ENCODE data around the gene SH3GLB1.
"Not testable (repeated sequence)": the region's sequence is repeated elsewhere in the genome, so short reads cannot be mapped to it uniquely, and the experiment has no call there.

Gene SH3GLB1

DNA sequence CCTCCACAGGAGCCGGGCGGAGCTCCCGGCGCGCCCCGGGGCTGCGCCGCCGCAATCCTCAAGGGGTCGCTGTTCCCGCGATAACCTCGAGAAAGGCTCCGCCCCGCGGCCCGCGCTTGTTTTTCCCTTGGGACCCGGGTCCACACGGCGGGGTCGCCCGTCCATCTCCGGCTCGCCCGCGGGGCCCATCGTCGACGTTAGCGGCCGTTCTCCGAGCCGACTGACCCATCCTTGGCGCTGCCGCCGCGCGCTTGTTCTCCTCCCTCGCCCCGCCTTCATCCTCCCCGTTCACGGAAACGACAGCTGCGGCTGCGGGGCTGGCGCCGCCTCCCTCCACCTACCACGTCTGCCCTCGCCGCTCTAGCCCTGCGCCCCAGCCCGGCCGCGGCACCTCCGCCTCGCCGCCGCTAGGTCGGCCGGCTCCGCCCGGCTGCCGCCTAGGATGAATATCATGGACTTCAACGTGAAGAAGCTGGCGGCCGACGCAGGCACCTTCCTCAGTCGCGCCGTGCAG is at the start of gene SH3GLB1:
TSS of gene SH3GLB1 (plus strand) at position 119 of the 514 bp plus-strand sequence. CDS start at position 443, 324 bp downstream.
- Histone ChIP-seq H3K27me3 (ENCODE audit: insufficient read depth, low read length) (no peaks in the 10 kb centered on the region; the same call in 1 of the 2 replicates), H3K4me1 (ENCODE audit: insufficient read depth, low read length) (0 out of 2 replicates have a peak, but pooled peaks cover 8% of the 10 kb centered on the region), H3K4me3 (ENCODE audit: low read length) (peak within 1 kb of the TSS; percentile 96), H3K9me3 (ENCODE audit: insufficient read depth, low read depth, low read length) (no peaks in the 10 kb centered on the region), H3K36me3 (ENCODE audit: insufficient read depth, low read depth, low read length) (no peaks in the 10 kb centered on the region), H3K27ac (ENCODE audit: low read length) (peak within 1 kb of the TSS; percentile 68), H3K9ac (ENCODE audit: low read depth, low read length) (peak within 1 kb of the TSS; percentile 90)

- H3K36me3 ChIP-seq (ENCODE audit: insufficient read depth, low read depth, low read length); H3K4me3 ChIP-seq (ENCODE audit: low read length); H3K27me3 ChIP-seq (ENCODE audit: insufficient read depth, low read length); H3K9ac ChIP-seq (ENCODE audit: low read depth, low read length); H3K9me3 ChIP-seq (ENCODE audit: insufficient read depth, low read depth, low read length); H3K27ac ChIP-seq (ENCODE audit: low read length); H3K4me1 ChIP-seq (ENCODE audit: insufficient read depth, low read length): not testable (repeated sequence)
Observed at GRCh38 chr1:86658381-86658780, 46.0 kb upstream of the SH3GLB1 start.

DNA sequence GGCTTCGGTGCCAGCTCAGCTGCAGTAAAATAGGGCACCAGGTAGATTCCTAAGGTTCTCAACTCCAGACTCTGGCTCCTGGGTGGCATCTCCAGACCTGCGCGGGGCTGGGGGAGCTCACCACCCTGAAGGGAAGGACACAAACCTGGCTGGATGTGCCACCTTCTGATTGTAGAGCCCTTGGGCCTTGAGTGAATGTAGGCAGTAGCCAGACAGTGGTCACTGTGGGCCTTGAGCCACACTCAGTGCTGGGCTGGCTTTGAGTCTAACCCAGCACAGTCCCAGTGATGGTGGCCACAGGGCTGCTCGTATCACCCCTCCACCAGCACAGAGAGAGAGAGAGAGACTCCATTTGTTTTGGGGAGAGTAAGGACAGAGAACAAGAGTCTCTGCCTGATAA is 38.0 kb upstream of the SH3GLB1 start:
- Histone ChIP-seq H3K4me1 (ENCODE audit: insufficient read depth, low read length) (no peaks in the 10 kb centered on the region), H3K27ac (ENCODE audit: low read length) (no peak overlapping the region), H3K36me3 (ENCODE audit: insufficient read depth, low read depth, low read length) (no peaks in the 10 kb centered on the region), H3K9ac (ENCODE audit: low read depth, low read length) (no peak overlapping the region), H3K27me3 (ENCODE audit: insufficient read depth, low read length) (no peaks in the 10 kb centered on the region), H3K4me3 (ENCODE audit: low read length) (no peak overlapping the region), H3K9me3 (ENCODE audit: insufficient read depth, low read depth, low read length) (no peaks in the 10 kb centered on the region)

DNA sequence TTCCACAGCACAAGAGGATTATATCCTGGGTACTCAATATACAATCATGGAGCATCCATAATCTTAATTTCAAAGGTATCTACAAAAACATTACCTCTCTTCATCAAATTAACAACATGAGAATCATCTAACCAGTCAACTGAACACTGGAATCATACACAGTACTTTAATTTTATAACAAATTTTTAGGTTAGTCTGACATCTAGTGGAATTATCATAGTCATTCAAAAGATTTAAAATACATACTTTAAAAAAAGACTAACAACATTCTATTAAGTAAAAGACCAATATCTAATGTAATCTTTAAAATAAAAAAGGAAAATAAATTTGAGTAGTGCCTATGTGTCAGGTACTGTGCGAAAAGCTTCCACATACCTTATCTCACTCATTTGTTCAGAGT is 16.8 kb upstream of the SH3GLB1 start:
- H3K9me3 ChIP-seq (ENCODE audit: insufficient read depth, low read depth, low read length), result no peaks in the 10 kb centered on the region
- H3K4me3 ChIP-seq (ENCODE audit: low read length), result no peak overlapping the region
- no peak overlapping the region for H3K9ac ChIP-seq (ENCODE audit: low read depth, low read length)
- no peak overlapping the region for H3K27ac ChIP-seq (ENCODE audit: low read length)
- no peaks in the 10 kb centered on the region for H3K4me1 ChIP-seq (ENCODE audit: insufficient read depth, low read length)
- H3K36me3 ChIP-seq (ENCODE audit: insufficient read depth, low read depth, low read length), result no peaks in the 10 kb centered on the region
- H3K27me3 ChIP-seq (ENCODE audit: insufficient read depth, low read length), result no peaks in the 10 kb centered on the region

DNA sequence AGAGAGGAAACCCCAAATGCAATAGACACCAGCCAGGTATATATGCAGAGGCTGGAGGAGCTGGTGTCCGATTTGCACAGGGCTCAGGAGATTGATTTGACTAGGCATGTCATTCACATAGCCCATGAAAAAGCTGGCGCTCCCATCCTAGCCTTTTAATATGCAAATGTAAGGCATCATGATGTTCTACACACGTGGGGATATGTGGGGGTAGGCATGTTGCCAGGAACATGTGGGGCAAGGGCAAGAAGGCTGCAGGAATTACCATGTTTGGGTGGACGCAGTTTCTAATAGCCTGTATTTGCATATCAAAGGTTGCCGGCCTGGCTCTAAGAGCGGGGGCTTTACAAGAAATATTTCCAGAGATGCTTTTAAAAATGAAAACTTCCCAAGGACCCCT is 11.7 kb upstream of the SH3GLB1 start:
- Histone ChIP-seq H3K36me3 (ENCODE audit: insufficient read depth, low read depth, low read length) (no peaks in the 10 kb centered on the region), H3K27me3 (ENCODE audit: insufficient read depth, low read length) (no peaks in the 10 kb centered on the region), H3K27ac (ENCODE audit: low read length) (no peak overlapping the region), H3K9ac (ENCODE audit: low read depth, low read length) (no peak overlapping the region), H3K4me1 (ENCODE audit: insufficient read depth, low read length) (peaks cover 3% of the 10 kb centered on the region; the same call in 1 of the 2 replicates), H3K4me3 (ENCODE audit: low read length) (no peak overlapping the region), H3K9me3 (ENCODE audit: insufficient read depth, low read depth, low read length) (no peaks in the 10 kb centered on the region)

DNA sequence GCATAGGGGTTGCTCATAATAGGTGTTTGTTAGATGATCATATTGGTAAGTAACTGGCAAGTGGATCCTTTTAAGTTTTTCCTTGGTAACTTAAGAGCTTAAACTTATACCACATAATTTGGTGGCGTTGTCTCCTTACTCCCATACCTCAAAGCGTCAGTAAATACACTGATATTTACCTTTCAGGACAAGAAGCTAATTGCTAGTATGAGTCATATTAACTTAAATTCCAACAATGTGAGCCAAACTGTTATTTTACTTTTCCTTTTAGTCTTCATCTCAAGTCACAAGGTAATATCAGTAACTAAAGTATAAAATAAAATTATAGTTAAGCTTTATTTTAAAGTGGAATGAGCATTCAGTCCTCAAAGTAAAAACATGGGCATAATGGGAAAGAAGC is 9.0 kb upstream of the SH3GLB1 start:
- Histone ChIP-seq H3K27me3 (ENCODE audit: insufficient read depth, low read length) (no peaks in the 10 kb centered on the region), H3K27ac (ENCODE audit: low read length) (no peak overlapping the region), H3K4me3 (ENCODE audit: low read length) (no peak overlapping the region), H3K36me3 (ENCODE audit: insufficient read depth, low read depth, low read length) (no peaks in the 10 kb centered on the region), H3K9ac (ENCODE audit: low read depth, low read length) (no peak overlapping the region), H3K4me1 (ENCODE audit: insufficient read depth, low read length) (peaks cover 3% of the 10 kb centered on the region; the same call in 1 of the 2 replicates), H3K9me3 (ENCODE audit: insufficient read depth, low read depth, low read length) (no peaks in the 10 kb centered on the region)

GRCh38 chr1:86696522-86696921 is 7.9 kb upstream of the SH3GLB1 start:
- Histone ChIP-seq H3K27ac (ENCODE audit: low read length) (no peak overlapping the region), H3K9ac (ENCODE audit: low read depth, low read length) (no peak overlapping the region)

DNA sequence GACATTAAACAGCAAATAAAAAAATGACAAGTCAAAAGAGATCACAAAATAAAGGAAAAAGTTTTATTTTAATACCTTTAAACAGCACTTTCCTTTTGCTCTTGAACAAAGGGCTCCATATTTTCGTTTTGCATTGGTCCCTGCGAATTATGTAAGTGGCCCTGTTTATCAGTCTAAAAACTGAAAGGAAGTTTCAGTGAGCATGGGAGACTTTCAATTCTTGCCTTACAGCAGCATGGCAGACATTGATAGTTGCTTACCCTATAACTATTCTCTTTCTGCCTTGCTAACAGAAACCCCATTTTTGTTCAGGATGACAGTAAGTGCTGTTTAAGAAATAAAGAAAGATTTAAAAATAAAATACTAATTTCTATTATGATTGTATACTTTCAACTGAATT is 5.2 kb upstream of the SH3GLB1 start:
- no peaks in the 10 kb centered on the region for H3K36me3 ChIP-seq (ENCODE audit: insufficient read depth, low read depth, low read length)
- H3K4me1 ChIP-seq (ENCODE audit: insufficient read depth, low read length), result peaks cover 7% of the 10 kb centered on the region; the same call in 1 of the 2 replicates
- no peak overlapping the region for H3K4me3 ChIP-seq (ENCODE audit: low read length)
- H3K9me3 ChIP-seq (ENCODE audit: insufficient read depth, low read depth, low read length), result no peaks in the 10 kb centered on the region
- H3K27me3 ChIP-seq (ENCODE audit: insufficient read depth, low read length), result no peaks in the 10 kb centered on the region; the same call in 1 of the 2 replicates
- H3K27ac ChIP-seq (ENCODE audit: low read length), result no peak overlapping the region
- no peak overlapping the region for H3K9ac ChIP-seq (ENCODE audit: low read depth, low read length)

More at GRCh38 chr1:86696522-86696921, 7.9 kb upstream of the SH3GLB1 start:
- Histone ChIP-seq H3K4me3 (ENCODE audit: low read length) (no peak overlapping the region), H3K9me3 (ENCODE audit: insufficient read depth, low read depth, low read length) (no peaks in the 10 kb centered on the region), H3K27me3 (ENCODE audit: insufficient read depth, low read length) (no peaks in the 10 kb centered on the region), H3K36me3 (ENCODE audit: insufficient read depth, low read depth, low read length) (no peaks in the 10 kb centered on the region), H3K4me1 (ENCODE audit: insufficient read depth, low read length) (peaks cover 3% of the 10 kb centered on the region; the same call in 1 of the 2 replicates)

- no peak overlapping the region for H3K9ac ChIP-seq (ENCODE audit: low read depth, low read length)
- H3K9me3 ChIP-seq (ENCODE audit: insufficient read depth, low read depth, low read length), result no peaks in the 10 kb centered on the region
- no peak overlapping the region for H3K27ac ChIP-seq (ENCODE audit: low read length)
Observed at GRCh38 chr1:86701731-86702130, 2.6 kb upstream of the SH3GLB1 start.

GRCh38 chr1:86702954-86703494 is 1.4 kb upstream of the SH3GLB1 start:
- not testable (repeated sequence) for H3K9ac ChIP-seq (ENCODE audit: low read depth, low read length); H3K4me1 ChIP-seq (ENCODE audit: insufficient read depth, low read length); H3K27me3 ChIP-seq (ENCODE audit: insufficient read depth, low read length); H3K4me3 ChIP-seq (ENCODE audit: low read length); H3K27ac ChIP-seq (ENCODE audit: low read length); H3K36me3 ChIP-seq (ENCODE audit: insufficient read depth, low read depth, low read length); H3K9me3 ChIP-seq (ENCODE audit: insufficient read depth, low read depth, low read length)

More at GRCh38 chr1:86701731-86702130, 2.6 kb upstream of the SH3GLB1 start:
- 0 out of 2 replicates have a peak, but pooled peaks cover 8% of the 10 kb centered on the region for H3K4me1 ChIP-seq (ENCODE audit: insufficient read depth, low read length)
- no peaks in the 10 kb centered on the region; the same call in 1 of the 2 replicates for H3K27me3 ChIP-seq (ENCODE audit: insufficient read depth, low read length)
- H3K4me3 ChIP-seq (ENCODE audit: low read length), result no peak overlapping the region
- H3K36me3 ChIP-seq (ENCODE audit: insufficient read depth, low read depth, low read length), result no peaks in the 10 kb centered on the region

DNA sequence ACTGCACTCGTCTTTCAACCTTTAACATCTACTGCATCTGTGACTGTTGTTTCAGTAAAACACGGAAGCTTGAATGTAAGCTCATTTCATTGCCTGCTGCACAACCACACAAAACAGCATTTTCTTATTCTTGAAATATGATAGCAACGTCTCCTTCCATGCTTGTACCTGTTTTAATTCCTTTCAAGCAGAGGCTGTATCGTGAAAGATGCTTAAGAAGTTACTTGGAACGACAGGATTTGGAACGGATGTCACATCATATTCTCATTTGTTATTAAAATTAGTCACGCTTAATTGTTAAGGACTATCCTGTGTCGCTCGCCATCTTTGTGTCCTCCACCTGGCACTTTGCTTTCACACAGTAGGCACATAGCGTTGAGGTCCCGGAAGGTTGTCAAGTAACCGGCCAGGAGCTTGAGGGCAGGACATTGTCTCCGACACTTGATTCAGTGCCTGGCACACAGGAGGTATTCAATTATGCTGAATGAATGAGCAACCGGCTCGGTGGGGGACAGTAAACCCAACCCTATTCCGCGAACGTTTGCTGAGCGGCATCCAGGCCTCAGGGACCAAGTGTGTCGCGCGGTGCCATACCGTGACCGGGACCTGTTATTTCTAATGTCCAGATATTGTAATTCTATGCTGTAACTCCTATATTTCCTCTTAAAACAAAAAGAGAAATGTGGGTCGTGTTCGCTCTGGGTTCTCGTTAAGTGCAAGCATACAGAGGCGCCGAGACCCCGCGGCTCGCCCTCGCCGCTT is 499 bp upstream of the SH3GLB1 start:
- Histone ChIP-seq H3K4me1 (ENCODE audit: insufficient read depth, low read length) (0 out of 2 replicates have a peak, but pooled peaks cover 8% of the 10 kb centered on the region), H3K4me3 (ENCODE audit: low read length) (peak overlapping the region; percentile 96), H3K9me3 (ENCODE audit: insufficient read depth, low read depth, low read length) (no peaks in the 10 kb centered on the region), H3K36me3 (ENCODE audit: insufficient read depth, low read depth, low read length) (no peaks in the 10 kb centered on the region), H3K27ac (ENCODE audit: low read length) (no peak overlapping the region), H3K9ac (ENCODE audit: low read depth, low read length) (peak overlapping the region; percentile 90; the same call in 1 of the 2 replicates), H3K27me3 (ENCODE audit: insufficient read depth, low read length) (no peaks in the 10 kb centered on the region; the same call in 1 of the 2 replicates)
